Suprapubic skin (tissue), 4 donors: Measurements from ENCODE around the gene NDUFS7. TPM values are rescaled to one million over a fixed set of nuclear protein-coding genes. Genes with fewer than 3 reads are reported as not detected.

Source experiments
- DNase-seq, 2 donors: peaks; one replicate each; pipeline ENCODE4 v3.0.0-alpha.2; 2019; ENCODE audit warnings: low spot score in 2 of 2
- H3K27ac ChIP-seq: fragments of 200-600 bp; sonication (generic); one replicate; pipeline ENCODE4 v1.5.1; 2019
- H3K27me3 ChIP-seq: fragments of 200-600 bp; sonication (generic); one replicate; pipeline ENCODE4 v1.5.1; 2019
- H3K36me3 ChIP-seq: fragments of 200-600 bp; sonication (generic); one replicate; pipeline ENCODE4 v1.5.1; 2019
- H3K4me1 ChIP-seq: fragments of 200-600 bp; sonication (generic); one replicate; pipeline ENCODE4 v1.5.1; 2019
- H3K4me3 ChIP-seq: fragments of 200-600 bp; sonication (generic); one replicate; pipeline ENCODE4 v1.5.1; 2019; ENCODE audit warnings: mild to moderate bottlenecking
- H3K9me3 ChIP-seq: fragments of 200-600 bp; sonication (generic); one replicate; pipeline ENCODE4 v1.5.1; 2019
- CTCF ChIP-seq, 2 donors: fragments of 200-600 bp in 1 of 2; fragments of 450-650 bp in 1 of 2; sonication (generic) in 1 of 2; IDR thresholded peaks; one replicate each; pipeline ENCODE4 v1.5.1; 2016 to 2019; ENCODE audit warnings: antibody characterized with exemption in 2 of 2, mild to moderate bottlenecking in 1 of 2, moderate library complexity in 1 of 2
- EP300 ChIP-seq: sonication (generic); formaldehyde crosslinking; IDR thresholded peaks from one replicate; pipeline ENCODE4 v1.6.1; 2017; ENCODE audit warnings: antibody characterized with exemption
- POLR2A ChIP-seq, 2 donors: fragments of 450-650 bp; IDR thresholded peaks; one replicate each; pipeline ENCODE4 v1.6.1; 2017; ENCODE audit warnings: antibody characterized with exemption in 2 of 2, mild to moderate bottlenecking in 2 of 2, moderate library complexity in 2 of 2
- POLR2AphosphoS5 ChIP-seq, 3 donors: sonication (generic); formaldehyde crosslinking; IDR thresholded peaks; one replicate each; pipeline ENCODE4 v1.6.1; 2017; ENCODE audit warnings: antibody characterized with exemption in 3 of 3
- WGBS: methylation state at CpG from one replicate; pipeline ENCODE4 v1.1.5; 2018; 5-methylcytosine and 5-hydroxymethylcytosine counted together
- total RNA-seq, 4 donors: library from RNA; depleted of rRNA; stranded (reverse); fragments of >200 nt; gene quantifications; one replicate each; pipeline ENCODE4 v1.1.0, GENCODE V29; 2016

NDUFS7 gene
- total RNA-seq, 4 donors from 2014 or later = 66.8 to 154 (median 97.5) TPM

GRCh38 chr19:1423436-1424191 is 39.9 kb downstream of the NDUFS7 start:
- H3K27me3 ChIP-seq = no peaks in the 10 kb centered on the region
- DNase-seq = no peak
- H3K9me3 ChIP-seq = no peaks in the 10 kb centered on the region
- H3K27ac ChIP-seq = no peak overlapping the region
- H3K4me3 ChIP-seq = no peak overlapping the region
- H3K36me3 ChIP-seq = peaks cover 80% of the 10 kb centered on the region
- TF ChIP-seq EP300 = no peak
- peaks cover 23% of the 10 kb centered on the region for H3K4me1 ChIP-seq
- WGBS = 93% methylated on average over 34 of the region's 40 CpGs

DNA sequence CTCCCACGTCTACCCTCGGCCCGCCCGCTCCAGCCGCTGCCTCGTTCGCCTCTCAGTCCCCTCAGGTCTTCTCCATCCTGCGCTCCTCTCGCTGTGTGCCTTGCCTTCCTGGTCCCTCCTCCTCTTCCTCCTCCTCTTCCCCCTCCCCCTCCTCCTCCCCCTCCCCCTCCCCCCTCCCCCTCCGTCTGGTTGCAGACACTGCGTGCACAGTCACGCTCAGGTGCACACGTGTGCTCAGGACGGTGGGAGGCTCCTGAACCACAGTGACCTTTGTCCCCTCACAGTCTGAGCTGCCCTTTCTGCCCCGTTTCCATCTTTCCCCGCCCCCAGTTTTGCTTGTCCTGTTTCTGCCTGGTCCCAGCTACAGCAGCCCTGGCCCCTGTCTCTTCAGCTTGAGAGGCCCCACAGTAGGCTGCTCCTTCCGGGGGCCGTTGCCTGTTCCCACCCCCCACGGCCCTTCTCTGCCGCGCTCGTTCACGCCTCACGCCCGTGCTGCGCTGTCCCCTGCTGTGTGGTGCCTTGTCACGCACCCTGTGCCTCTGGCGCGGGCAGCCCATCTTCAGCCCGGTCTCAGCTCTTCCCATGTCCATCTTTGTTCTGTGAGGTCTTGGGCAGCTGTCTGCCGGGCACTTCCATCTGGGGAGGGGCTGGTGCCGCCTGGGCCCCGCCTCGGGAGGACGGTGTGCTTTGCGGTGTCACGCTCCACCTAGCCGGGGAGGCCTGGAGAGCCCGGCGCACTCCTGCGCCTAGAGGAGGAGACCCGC is 40.7 kb downstream of the NDUFS7 start:
- Histone ChIP-seq H3K27me3 (no peaks in the 10 kb centered on the region), H3K4me1 (peaks cover 29% of the 10 kb centered on the region), H3K4me3 (no peak overlapping the region), H3K9me3 (no peaks in the 10 kb centered on the region), H3K36me3 (peaks cover 80% of the 10 kb centered on the region), H3K27ac (peak overlapping the region; percentile 59)
- TF ChIP-seq CTCF (IDR thresholded peaks at IDR 0.05) = no peak
- 54% methylated on average over 39 of the region's 42 CpGs for WGBS
- DNase-seq = no peak

DNA sequence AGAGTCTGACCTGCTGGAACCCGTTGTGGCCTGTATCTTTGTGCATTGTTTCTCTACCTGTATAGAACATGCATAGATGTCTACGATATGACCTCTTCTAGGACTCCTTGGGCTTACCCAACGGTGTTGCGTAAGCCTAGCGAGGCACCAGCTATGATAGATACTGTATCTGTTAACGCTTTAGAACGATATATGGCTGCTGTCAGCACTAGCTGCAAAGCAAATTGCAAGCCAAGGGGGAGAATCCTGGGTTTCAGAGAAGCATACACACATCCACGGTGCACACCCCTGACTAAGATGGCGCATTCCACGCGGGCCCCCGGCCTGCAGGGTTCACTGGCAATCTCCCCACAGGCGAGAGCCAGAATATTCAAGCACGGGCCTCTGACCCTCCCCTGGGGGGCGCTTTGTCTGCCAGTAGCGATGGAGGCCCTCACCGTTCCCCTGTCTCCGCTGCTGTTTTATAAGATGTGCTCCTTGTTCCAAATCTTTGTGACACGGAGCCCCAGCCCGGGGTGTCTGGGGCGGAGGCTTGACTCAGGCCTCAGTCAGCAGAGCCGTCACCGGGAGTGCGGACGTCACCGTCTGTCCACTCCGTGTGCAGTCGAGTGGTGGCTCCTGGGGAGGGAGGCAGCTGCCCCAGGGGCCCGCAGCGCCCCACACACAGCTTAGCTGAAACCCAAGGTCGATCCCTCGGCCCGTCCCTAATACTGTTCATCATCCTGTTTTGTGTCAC is 41.6 kb downstream of the NDUFS7 start:
- Histone ChIP-seq H3K9me3 (no peaks in the 10 kb centered on the region), H3K4me3 (no peak overlapping the region), H3K27ac (peak overlapping the region; percentile 63), H3K4me1 (peaks cover 29% of the 10 kb centered on the region), H3K27me3 (no peaks in the 10 kb centered on the region), H3K36me3 (peaks cover 83% of the 10 kb centered on the region)
- no peak for DNase-seq
- TF ChIP-seq POLR2A (IDR thresholded peaks at IDR 0.05) (no peak), CTCF (IDR thresholded peaks at IDR 0.05) (no peak), POLR2AphosphoS5 (IDR thresholded peaks at IDR 0.05) (no peak), EP300 (no peak)
- 79% methylated on average over 31 of the region's 33 CpGs for WGBS

GRCh38 chr19:1425902-1426301 is 42.2 kb downstream of the NDUFS7 start:
- no peak overlapping the region for H3K4me3 ChIP-seq
- H3K27me3 ChIP-seq = no peaks in the 10 kb centered on the region
- H3K36me3 ChIP-seq = peaks cover 83% of the 10 kb centered on the region
- peaks cover 29% of the 10 kb centered on the region for H3K4me1 ChIP-seq
- H3K27ac ChIP-seq = peak overlapping the region; percentile 63
- no peak for TF ChIP-seq POLR2A (IDR thresholded peaks at IDR 0.05)
- WGBS = 87% methylated on average over 11 of the region's 14 CpGs
- no peak for DNase-seq
- H3K9me3 ChIP-seq = no peaks in the 10 kb centered on the region

DNA sequence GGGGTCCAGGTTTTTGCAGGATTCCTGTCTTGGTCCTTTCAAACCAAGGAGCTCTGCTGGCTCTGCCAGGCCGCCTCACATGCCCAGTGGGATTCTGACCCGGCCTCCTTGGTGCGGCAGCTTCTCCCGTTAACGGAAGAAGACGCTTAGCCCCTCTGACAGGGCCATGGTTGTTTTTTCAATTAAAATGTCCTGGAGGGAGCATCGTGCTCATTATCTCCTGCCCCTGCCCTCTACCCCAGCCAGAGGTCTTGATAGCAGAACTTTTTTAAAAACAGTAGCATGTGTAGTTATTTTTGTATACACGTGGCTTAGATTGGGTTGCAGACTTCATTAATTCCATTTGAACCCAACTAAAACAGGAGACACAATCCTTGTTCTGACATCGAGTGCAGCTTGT is 43.0 kb downstream of the NDUFS7 start:
- H3K36me3 ChIP-seq = peaks cover 83% of the 10 kb centered on the region
- H3K27ac ChIP-seq = no peak overlapping the region
- H3K9me3 ChIP-seq = no peaks in the 10 kb centered on the region
- DNase-seq = no peak
- no peak overlapping the region for H3K4me3 ChIP-seq
- 90% methylated on average over 9 of the region's 9 CpGs for WGBS
- H3K4me1 ChIP-seq = peaks cover 29% of the 10 kb centered on the region
- H3K27me3 ChIP-seq = no peaks in the 10 kb centered on the region
- TF ChIP-seq POLR2A (IDR thresholded peaks at IDR 0.05) (no peak), POLR2AphosphoS5 (IDR thresholded peaks at IDR 0.05) (no peak), EP300 (no peak), CTCF (IDR thresholded peaks at IDR 0.05) (no peak)
